Measurements from ENCODE around the gene IL17B. TPM values are rescaled to one million over a fixed set of nuclear protein-coding genes. Genes with fewer than 3 reads are reported as not detected.

The IL17B gene
- total RNA-seq, 1 experiment from 2014 or later = not detected

DNA sequence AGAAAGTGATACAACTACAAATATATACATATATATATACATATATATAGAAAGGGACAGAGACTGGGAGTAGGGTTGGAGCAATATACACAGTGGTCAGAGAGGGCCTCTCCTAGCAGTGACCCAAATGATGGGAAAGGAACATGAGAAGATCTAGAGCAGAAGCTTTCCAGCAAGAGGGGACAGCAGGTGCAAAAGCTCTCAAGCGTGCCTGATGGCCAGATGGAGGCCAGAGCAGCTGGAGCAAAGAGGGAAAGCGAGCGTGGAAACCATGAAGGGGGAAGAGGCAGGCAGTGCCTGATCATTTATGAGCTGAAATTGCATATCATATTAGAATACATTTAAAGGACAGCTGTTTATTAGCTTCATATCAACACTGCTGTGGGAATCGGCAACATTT lies 41.4 kb downstream of the IL17B start:
- no peak overlapping the region for H2BK15ac ChIP-seq (ENCODE audit: low read depth, low read length)
- no peak overlapping the region for H3K14ac ChIP-seq (ENCODE audit: insufficient read depth, low read length)
- no peak overlapping the region for H2BK120ac ChIP-seq (ENCODE audit: low read depth, low read length, poor library complexity, severe bottlenecking)
- no peak overlapping the region for H4K5ac ChIP-seq (ENCODE audit: insufficient read length, low read depth, low read length)
- no peak overlapping the region for H3K27ac ChIP-seq (ENCODE audit: insufficient read length, low read depth, low read length)
- no peaks in the 10 kb centered on the region for H4K20me1 ChIP-seq (ENCODE audit: control insufficient read depth, insufficient read depth, insufficient read length)
- no peak overlapping the region for H2AK5ac ChIP-seq (ENCODE audit: insufficient read length, low read length)
- no peak overlapping the region for H3K4me2 ChIP-seq (ENCODE audit: insufficient read depth, insufficient read length, low read length)
- no peak overlapping the region for H3K23ac ChIP-seq (ENCODE audit: insufficient read length, low read depth, low read length)
- no peaks in the 10 kb centered on the region for H3K4me1 ChIP-seq (ENCODE audit: insufficient read depth, low read length)
- DNase-seq = no peak
- no peak overlapping the region for H3K9ac ChIP-seq (ENCODE audit: extremely low read depth, insufficient read length, low read length)
- no peak overlapping the region for H4K91ac ChIP-seq (ENCODE audit: insufficient read length, low read depth, low read length)
- no peak overlapping the region for H2BK20ac ChIP-seq (ENCODE audit: low read depth, low read length, poor library complexity, severe bottlenecking)
- no peak overlapping the region for H2AFZ ChIP-seq (ENCODE audit: low read length)
- H4K8ac ChIP-seq (replicated peaks; ENCODE audit: insufficient read length, low read depth, low read length) = no peak overlapping the region
- no peaks in the 10 kb centered on the region for H3K79me2 ChIP-seq (ENCODE audit: insufficient read depth, low read length)
- Mint-ChIP-seq H3K4me1 (no peaks in the 10 kb centered on the region), H3K4me3 (no peak overlapping the region; a peak in 1 of 5 replicates), H3K9me3 (no peaks in the 10 kb centered on the region), H3K36me3 (ENCODE audit: insufficient read depth in 1 of 3, low read depth in 3 of 3) (no peaks in the 10 kb centered on the region), H3K27me3 (ENCODE audit: low read depth) (peaks cover 4% of the 10 kb centered on the region), H3K27ac (no peak overlapping the region)
- no peaks in the 10 kb centered on the region for H3K23me2 ChIP-seq (ENCODE audit: insufficient read length, low read depth, low read length, poor library complexity, severe bottlenecking)
- H3K27me3 ChIP-seq (ENCODE audit: insufficient read depth, low read length) = no peaks in the 10 kb centered on the region
- TF ChIP-seq, protein P1, sequence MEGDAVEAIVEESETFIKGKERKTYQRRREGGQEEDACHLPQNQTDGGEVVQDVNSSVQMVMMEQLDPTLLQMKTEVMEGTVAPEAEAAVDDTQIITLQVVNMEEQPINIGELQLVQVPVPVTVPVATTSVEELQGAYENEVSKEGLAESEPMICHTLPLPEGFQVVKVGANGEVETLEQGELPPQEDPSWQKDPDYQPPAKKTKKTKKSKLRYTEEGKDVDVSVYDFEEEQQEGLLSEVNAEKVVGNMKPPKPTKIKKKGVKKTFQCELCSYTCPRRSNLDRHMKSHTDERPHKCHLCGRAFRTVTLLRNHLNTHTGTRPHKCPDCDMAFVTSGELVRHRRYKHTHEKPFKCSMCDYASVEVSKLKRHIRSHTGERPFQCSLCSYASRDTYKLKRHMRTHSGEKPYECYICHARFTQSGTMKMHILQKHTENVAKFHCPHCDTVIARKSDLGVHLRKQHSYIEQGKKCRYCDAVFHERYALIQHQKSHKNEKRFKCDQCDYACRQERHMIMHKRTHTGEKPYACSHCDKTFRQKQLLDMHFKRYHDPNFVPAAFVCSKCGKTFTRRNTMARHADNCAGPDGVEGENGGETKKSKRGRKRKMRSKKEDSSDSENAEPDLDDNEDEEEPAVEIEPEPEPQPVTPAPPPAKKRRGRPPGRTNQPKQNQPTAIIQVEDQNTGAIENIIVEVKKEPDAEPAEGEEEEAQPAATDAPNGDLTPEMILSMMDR (conservative IDR thresholded peaks at IDR 0.05) = no peak
- no peaks in the 10 kb centered on the region for H3K79me1 ChIP-seq (ENCODE audit: insufficient read depth, low read depth, low read length, poor library complexity, severe bottlenecking)
- H3K4ac ChIP-seq (ENCODE audit: low read depth, low read length) = no peak overlapping the region
- no peak overlapping the region for H3T11ph ChIP-seq (ENCODE audit: low read length)
- H3K56ac ChIP-seq (ENCODE audit: insufficient read length, low read depth, low read length) = no peak overlapping the region
- H2BK12ac ChIP-seq (ENCODE audit: insufficient read length, low read depth, low read length) = no peak overlapping the region
- no CpG with 5 or more reads among the region's 4 CpGs for whole genome bisulfite sequencing (ENCODE audit: extremely low coverage, insufficient read length, low lambda C conversion rate)
- H3K9me3 ChIP-seq (ENCODE audit: control insufficient read depth, low read depth, low read length) = no peaks in the 10 kb centered on the region
- H2BK5ac ChIP-seq (ENCODE audit: insufficient read length, low read length) = no peak overlapping the region
- H3K18ac ChIP-seq (ENCODE audit: insufficient read length, low read depth, low read length) = no peak overlapping the region

Measured in H9 (cell line).